T-cell (primary cell): ENCODE measurements around the gene BLID. TPM values are rescaled to one million over a fixed set of nuclear protein-coding genes. Genes with fewer than 3 reads are reported as not detected.

Source experiments
- ATAC-seq, 4 experiments: fragments of 200-7000 bp in 3 of 4; fragments of 150-1000 bp in 1 of 4; cut with Tn5 transposase; replicated peaks in 1 of 4; 1 replicate in 3 of 4; 2 replicates in 1 of 4; pipeline ENCODE4 v1.10.0; 2021; ENCODE audit warnings: moderate library complexity in 3 of 4, mild to moderate bottlenecking in 2 of 4, moderate number of reproducible peaks in 1 of 4
- CTCF ChIA-PET, 2 donors: fragments of 300-600 bp; sonication (Branson Sonifier 250); formaldehyde crosslinking; loops; one replicate each; lab custom pipeline; 2022; ENCODE audit warnings: antibody characterized with exemption in 2 of 2; lab: Charles Lee
- POLR2A ChIA-PET, 2 donors: fragments of 300-600 bp; sonication (Branson Sonifier 250); formaldehyde crosslinking; loops; one replicate each; lab custom pipeline; 2022; ENCODE audit warnings: antibody characterized with exemption in 2 of 2; lab: Charles Lee
- DNase-seq, 35 experiments: peaks; one replicate each; pipeline versions ENCODE4 v3.0.0 to v3.0.0-alpha.2; 2013 to 2023
- H3K27ac ChIP-seq: one replicate; pipeline ENCODE4 v1.5.1; 2013; ENCODE audit warnings: low read length
- H3K27me3 ChIP-seq, 2 experiments: replicated peaks in 1 of 2; 1 replicate in 1 of 2; 2 replicates in 1 of 2; pipeline versions ENCODE4 v1.6.1 to v1.7.0; 2013; ENCODE audit warnings: low read length in 1 of 2, mixed read lengths in 1 of 2; ENCODE audit not compliant: control insufficient read depth in 2 of 2, insufficient read depth in 2 of 2; ENCODE audit errors: extremely low read depth in 1 of 2
- H3K36me3 ChIP-seq, 2 donors: 1 replicate in 1 of 2; 2 replicates in 1 of 2; pipeline versions ENCODE4 v1.6.1 to v1.7.0; 2013; ENCODE audit warnings: low read length in 1 of 2; ENCODE audit not compliant: control insufficient read depth in 2 of 2, insufficient read depth in 1 of 2; ENCODE audit errors: extremely low read depth in 1 of 2
- H3K4me1 ChIP-seq, 2 experiments: 1 replicate in 1 of 2; 2 replicates in 1 of 2; pipeline versions ENCODE4 v1.6.1 to v1.7.0; 2013; ENCODE audit warnings: low read length in 2 of 2, mixed read lengths in 1 of 2; ENCODE audit not compliant: insufficient read depth in 2 of 2, control insufficient read depth in 1 of 2; ENCODE audit errors: extremely low read depth in 1 of 2
- H3K4me3 ChIP-seq, 2 donors: 1 replicate in 1 of 2; 2 replicates in 1 of 2; pipeline versions ENCODE4 v1.5.1 to v1.7.0; 2013; ENCODE audit warnings: mild to moderate bottlenecking in 2 of 2, low read length in 1 of 2, moderate library complexity in 1 of 2; ENCODE audit not compliant: control insufficient read depth in 1 of 2; ENCODE audit errors: extremely low read depth in 1 of 2
- H3K9me3 ChIP-seq: 2 replicates; pipeline ENCODE4 v1.7.0; 2013
- H3K27ac Mint-ChIP-seq, 2 donors: one replicate each; pipeline ENCODE4 v1.8.0; 2020 to 2021; ENCODE audit warnings: mild to moderate bottlenecking in 2 of 2, mixed read lengths in 2 of 2
- H3K27me3 Mint-ChIP-seq, 2 donors: one replicate each; pipeline ENCODE4 v1.8.0; 2021 to 2022; ENCODE audit warnings: mixed read lengths in 2 of 2
- H3K36me3 Mint-ChIP-seq: one replicate; pipeline ENCODE4 v1.8.0; 2021; ENCODE audit warnings: mixed read lengths
- H3K4me1 Mint-ChIP-seq, 3 donors: one replicate each; pipeline ENCODE4 v1.8.0; 2020 to 2022; ENCODE audit warnings: mixed read lengths in 3 of 3, mild to moderate bottlenecking in 1 of 3
- H3K4me3 Mint-ChIP-seq, 3 donors: one replicate each; pipeline ENCODE4 v1.8.0; 2020 to 2022; ENCODE audit warnings: mild to moderate bottlenecking in 3 of 3, mixed read lengths in 3 of 3, moderate library complexity in 3 of 3
- H3K9me3 Mint-ChIP-seq, 3 donors: one replicate each; pipeline ENCODE4 v1.8.0; 2020 to 2022; ENCODE audit warnings: mixed read lengths in 3 of 3
- WGBS: methylation state at CpG from one replicate; pipeline ENCODE4 v1.1.5; 2013; ENCODE audit warnings: missing lambda C conversion rate; ENCODE audit not compliant: insufficient coverage; 5-methylcytosine and 5-hydroxymethylcytosine counted together
- total RNA-seq, 35 experiments: library from RNA in 6 of 35; stranded (reverse) in 6 of 35; fragments of 120-200 nt in 1 of 35; gene quantifications; one replicate each; pipeline versions ENCODE4 v1.2.1 to v1.2.4 and lab custom pipeline; 2013 to 2026

The BLID gene
- total RNA-seq, 5 donors from 2014 or later (not counting 1 experiment from before 2014, with no cell fraction given), result not detected

- WGBS, result 80% methylated on average over 1 of the region's 6 CpGs
- peaks cover 16 to 20% (median 18%) of the 10 kb centered on the region in 3 donors for H3K4me1 Mint-ChIP-seq
- no peak overlapping the region for H3K27ac Mint-ChIP-seq
- ATAC-seq, result no peak
- Histone ChIP-seq H3K4me1 (peaks cover 0 to 4% of the 10 kb centered on the region in 2 experiments), H3K9me3 (no peaks in the 10 kb centered on the region), H3K4me3 (no peak overlapping the region), H3K27me3 (no peaks in the 10 kb centered on the region), H3K36me3 (no peaks in the 10 kb centered on the region), H3K27ac (no peak overlapping the region)
- no peaks in the 10 kb centered on the region for H3K9me3 Mint-ChIP-seq
- no peak overlapping the region for H3K4me3 Mint-ChIP-seq
- DNase-seq, result no peak
- ChIA-PET CTCF (no interaction called here), POLR2A (no interaction called here)
- H3K36me3 Mint-ChIP-seq, result no peaks in the 10 kb centered on the region
- peaks cover 10 to 14% of the 10 kb centered on the region in 2 donors for H3K27me3 Mint-ChIP-seq
These were observed 38.2 kb upstream of the BLID start for GRCh38 chr11:122154227-122154626.

- Mint-ChIP-seq H3K4me1 (peaks cover 16 to 20% (median 18%) of the 10 kb centered on the region in 3 donors), H3K27ac (no peak overlapping the region), H3K36me3 (no peaks in the 10 kb centered on the region), H3K27me3 (peaks cover 7 to 10% of the 10 kb centered on the region in 2 donors), H3K4me3 (no peak overlapping the region), H3K9me3 (no peaks in the 10 kb centered on the region)
- CTCF ChIA-PET, result no interaction called here
- Histone ChIP-seq H3K4me3 (no peak overlapping the region), H3K27me3 (no peaks in the 10 kb centered on the region), H3K27ac (no peak overlapping the region), H3K9me3 (no peaks in the 10 kb centered on the region), H3K36me3 (no peaks in the 10 kb centered on the region), H3K4me1 (peaks cover 0 to 4% of the 10 kb centered on the region in 2 experiments)
- 0% methylated on average over 1 of the region's 2 CpGs for WGBS
- DNase-seq, result no peak
- no peak for ATAC-seq
- POLR2A ChIA-PET, result no interaction called here
These were observed 37.7 kb upstream of the BLID start for GRCh38 chr11:122153746-122154145.

DNA sequence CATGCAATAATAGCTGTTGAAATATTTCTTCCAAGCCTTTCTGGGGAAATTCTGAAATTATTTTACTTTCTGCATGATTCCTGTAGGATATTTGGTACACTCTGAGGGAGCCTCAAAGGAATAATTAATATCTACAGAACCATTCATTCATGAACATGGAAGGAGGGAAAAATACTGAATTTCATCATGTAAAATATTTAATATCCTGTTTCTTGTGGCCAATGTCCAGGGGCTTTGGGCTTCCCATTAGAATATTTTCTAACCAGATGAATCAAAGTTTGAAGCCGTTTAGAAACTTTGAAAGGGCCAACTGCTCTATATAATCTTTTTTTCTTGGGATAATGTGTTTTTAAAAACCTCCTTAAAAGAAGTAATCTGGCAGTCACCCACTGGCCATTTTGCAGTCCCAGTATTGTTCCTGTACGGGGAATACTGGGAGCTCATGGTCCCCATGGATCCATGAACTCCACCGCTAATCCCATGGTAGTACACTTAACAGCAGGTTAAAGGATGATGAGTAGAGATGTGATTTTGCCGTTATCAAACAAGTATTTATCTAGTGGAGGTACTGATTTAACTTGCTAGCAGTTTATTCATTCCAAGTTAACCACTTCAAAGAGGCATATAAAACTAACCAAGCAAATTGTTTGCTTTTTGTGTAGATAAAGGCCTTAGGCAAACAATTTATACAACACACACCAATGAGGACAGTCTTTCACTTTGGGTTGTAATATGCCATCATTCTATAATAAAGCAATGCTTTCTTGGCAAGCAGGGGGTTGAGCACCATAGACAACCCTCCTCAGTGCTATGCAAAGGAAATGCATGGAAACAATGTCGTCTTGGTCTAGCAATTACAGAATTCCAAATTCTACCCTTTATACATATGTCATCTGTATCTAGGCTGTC, 34.5 kb upstream of the BLID start:
- H3K27me3 ChIP-seq, result no peaks in the 10 kb centered on the region
- H3K27ac Mint-ChIP-seq, result no peak overlapping the region
- H3K4me3 Mint-ChIP-seq, result no peak overlapping the region

DNA sequence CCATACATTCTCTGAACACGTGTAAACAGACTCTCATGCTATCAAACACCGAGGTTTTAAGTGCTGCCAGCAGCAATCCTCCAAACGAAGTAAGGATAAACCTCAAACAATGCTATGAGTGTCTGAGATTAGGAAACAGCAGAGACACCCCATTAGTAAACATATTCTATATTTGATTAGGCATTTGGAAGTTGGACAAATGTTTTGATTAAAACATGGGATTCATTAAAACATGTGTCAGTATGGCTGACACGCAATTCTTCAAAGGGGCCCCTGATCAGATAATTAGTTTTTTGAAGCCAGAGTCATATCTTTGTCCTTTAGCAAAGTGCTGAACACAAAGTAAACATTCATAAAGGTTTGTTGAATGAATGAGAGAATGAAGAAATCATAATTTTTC, 33.2 kb upstream of the BLID start:
- H3K36me3 ChIP-seq, result no peaks in the 10 kb centered on the region
- peaks cover 6 to 7% of the 10 kb centered on the region in 2 donors for H3K27me3 Mint-ChIP-seq
- WGBS, result 83% methylated on average over 1 of the region's 4 CpGs
- no peak overlapping the region for H3K4me3 ChIP-seq
- no peak for ATAC-seq
- H3K27ac ChIP-seq, result no peak overlapping the region
- no peaks in the 10 kb centered on the region for H3K9me3 Mint-ChIP-seq
- no peak for DNase-seq
- H3K36me3 Mint-ChIP-seq, result no peaks in the 10 kb centered on the region
- no peaks in the 10 kb centered on the region for H3K4me1 ChIP-seq
- no peaks in the 10 kb centered on the region for H3K4me1 Mint-ChIP-seq
- H3K9me3 ChIP-seq, result no peaks in the 10 kb centered on the region
- H3K4me3 Mint-ChIP-seq, result no peak overlapping the region
- POLR2A ChIA-PET, result no interaction called here
- H3K27me3 ChIP-seq, result no peaks in the 10 kb centered on the region
- H3K27ac Mint-ChIP-seq, result no peak overlapping the region
- CTCF ChIA-PET, result no interaction called here

More for the DNA sequence above, 34.5 kb upstream of the BLID start:
- Histone ChIP-seq H3K4me1 (no peaks in the 10 kb centered on the region), H3K9me3 (no peaks in the 10 kb centered on the region), H3K27ac (no peak overlapping the region), H3K4me3 (no peak overlapping the region), H3K36me3 (no peaks in the 10 kb centered on the region)
- Mint-ChIP-seq H3K36me3 (no peaks in the 10 kb centered on the region), H3K9me3 (no peaks in the 10 kb centered on the region), H3K4me1 (no peaks in the 10 kb centered on the region), H3K27me3 (peaks cover 7 to 12% of the 10 kb centered on the region in 2 donors)
- CTCF ChIA-PET, result no interaction called here
- ATAC-seq (no peak), DNase-seq (no peak)
- POLR2A ChIA-PET, result no interaction called here
- WGBS, result no CpG with 5 or more reads among the region's 5 CpGs

GRCh38 chr11:122146475-122146874, 30.5 kb upstream of the BLID start:
- Mint-ChIP-seq H3K4me3 (no peak overlapping the region), H3K9me3 (no peaks in the 10 kb centered on the region), H3K27me3 (peaks cover 4% of the 10 kb centered on the region in 2 donors), H3K36me3 (no peaks in the 10 kb centered on the region), H3K4me1 (no peaks in the 10 kb centered on the region), H3K27ac (no peak overlapping the region)
- H3K27ac ChIP-seq, result no peak overlapping the region
- no peak for DNase-seq
- 67% methylated on average over 1 of the region's 2 CpGs for WGBS
- POLR2A ChIA-PET, result no interaction called here
- no peak overlapping the region for H3K4me3 ChIP-seq
- no peaks in the 10 kb centered on the region for H3K4me1 ChIP-seq
- CTCF ChIA-PET, result no interaction called here
- no peaks in the 10 kb centered on the region for H3K9me3 ChIP-seq
- no peaks in the 10 kb centered on the region for H3K27me3 ChIP-seq
- H3K36me3 ChIP-seq, result no peaks in the 10 kb centered on the region
- no peak for ATAC-seq

GRCh38 chr11:122145715-122146274, 29.8 kb upstream of the BLID start:
- Mint-ChIP-seq H3K36me3 (no peaks in the 10 kb centered on the region), H3K4me3 (no peak overlapping the region), H3K9me3 (no peaks in the 10 kb centered on the region), H3K4me1 (no peaks in the 10 kb centered on the region), H3K27ac (no peak overlapping the region), H3K27me3 (peaks cover 4% of the 10 kb centered on the region in 2 donors)
- Histone ChIP-seq H3K27me3 (no peaks in the 10 kb centered on the region), H3K36me3 (no peaks in the 10 kb centered on the region), H3K4me1 (no peaks in the 10 kb centered on the region), H3K27ac (no peak overlapping the region), H3K9me3 (no peaks in the 10 kb centered on the region), H3K4me3 (no peak overlapping the region)
- CTCF ChIA-PET, result no interaction called here
- no peak for ATAC-seq
- POLR2A ChIA-PET, result no interaction called here
- no peak for DNase-seq
